ENCODE results near the gene ZNF12.

DNA sequence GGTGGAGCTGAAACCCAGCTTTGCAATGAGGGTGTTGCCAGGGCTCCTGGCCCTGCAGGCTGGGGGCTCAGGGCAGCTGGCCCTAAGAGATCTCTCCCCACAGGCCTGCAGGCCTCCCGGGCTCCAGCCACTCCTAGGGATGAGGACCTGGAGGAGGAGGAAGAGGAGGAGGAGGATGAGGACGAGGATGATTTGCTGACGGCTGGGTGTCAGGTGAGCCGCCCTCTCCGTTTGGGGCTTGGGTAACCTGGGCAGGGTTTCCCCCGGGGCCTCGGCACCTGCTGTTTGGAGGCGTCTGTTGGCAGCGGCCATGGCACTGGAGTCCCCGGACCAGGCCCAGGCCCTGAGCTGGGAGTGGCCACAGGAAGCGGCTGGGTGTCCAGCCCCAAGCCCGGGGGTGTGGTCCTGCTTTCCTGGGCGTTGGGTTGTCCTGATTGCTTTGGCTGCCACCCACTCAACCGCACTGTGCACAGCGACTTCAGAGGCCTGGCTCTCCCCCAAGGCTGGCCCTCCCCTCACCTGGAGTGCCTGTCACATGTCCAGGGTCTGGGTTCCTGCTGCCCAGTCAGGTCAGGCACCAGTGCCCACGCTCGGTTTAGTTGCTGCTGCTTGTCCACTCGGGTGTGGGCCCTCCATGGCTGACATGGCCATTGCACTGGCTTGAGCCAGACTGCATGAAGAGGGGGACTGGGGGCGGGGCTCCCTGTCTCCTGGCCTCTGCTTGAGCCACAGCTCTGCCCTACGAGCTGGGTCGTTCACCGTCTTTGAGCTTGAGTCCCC is 63.7 kb downstream of the ZNF12 start:
- TF ChIP-seq, protein P1, sequence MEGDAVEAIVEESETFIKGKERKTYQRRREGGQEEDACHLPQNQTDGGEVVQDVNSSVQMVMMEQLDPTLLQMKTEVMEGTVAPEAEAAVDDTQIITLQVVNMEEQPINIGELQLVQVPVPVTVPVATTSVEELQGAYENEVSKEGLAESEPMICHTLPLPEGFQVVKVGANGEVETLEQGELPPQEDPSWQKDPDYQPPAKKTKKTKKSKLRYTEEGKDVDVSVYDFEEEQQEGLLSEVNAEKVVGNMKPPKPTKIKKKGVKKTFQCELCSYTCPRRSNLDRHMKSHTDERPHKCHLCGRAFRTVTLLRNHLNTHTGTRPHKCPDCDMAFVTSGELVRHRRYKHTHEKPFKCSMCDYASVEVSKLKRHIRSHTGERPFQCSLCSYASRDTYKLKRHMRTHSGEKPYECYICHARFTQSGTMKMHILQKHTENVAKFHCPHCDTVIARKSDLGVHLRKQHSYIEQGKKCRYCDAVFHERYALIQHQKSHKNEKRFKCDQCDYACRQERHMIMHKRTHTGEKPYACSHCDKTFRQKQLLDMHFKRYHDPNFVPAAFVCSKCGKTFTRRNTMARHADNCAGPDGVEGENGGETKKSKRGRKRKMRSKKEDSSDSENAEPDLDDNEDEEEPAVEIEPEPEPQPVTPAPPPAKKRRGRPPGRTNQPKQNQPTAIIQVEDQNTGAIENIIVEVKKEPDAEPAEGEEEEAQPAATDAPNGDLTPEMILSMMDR (IDR thresholded peaks at IDR 0.05 in 4 of 5, conservative IDR thresholded peaks at IDR 0.05 in 1 of 5) = no peak
- TF ChIP-seq POLR2A (IDR thresholded peaks at IDR 0.05) = no peak
